ENCODE data around the gene MPO.

The MPO gene

GRCh38 chr17:58284613-58285421, 4.1 kb upstream of the MPO start:
- DNase-seq (ENCODE audit: extremely low read depth, insufficient read length): no peak
- Histone ChIP-seq H3K27me3 (replicated peaks; ENCODE audit: control insufficient read depth, insufficient read depth, low read length) (no peaks in the 10 kb centered on the region; the same call in 1 of the 2 replicates), H3K4me3 (replicated peaks; ENCODE audit: low read depth, low read length) (no peak overlapping the region), H3K36me3 (ENCODE audit: control insufficient read depth, insufficient read depth, low read length) (no peaks in the 10 kb centered on the region)
- no peak for TF ChIP-seq CTCF (IDR thresholded peaks at IDR 0.05; ENCODE audit: insufficient read depth, low read length, poor library complexity, severe bottlenecking)

DNA sequence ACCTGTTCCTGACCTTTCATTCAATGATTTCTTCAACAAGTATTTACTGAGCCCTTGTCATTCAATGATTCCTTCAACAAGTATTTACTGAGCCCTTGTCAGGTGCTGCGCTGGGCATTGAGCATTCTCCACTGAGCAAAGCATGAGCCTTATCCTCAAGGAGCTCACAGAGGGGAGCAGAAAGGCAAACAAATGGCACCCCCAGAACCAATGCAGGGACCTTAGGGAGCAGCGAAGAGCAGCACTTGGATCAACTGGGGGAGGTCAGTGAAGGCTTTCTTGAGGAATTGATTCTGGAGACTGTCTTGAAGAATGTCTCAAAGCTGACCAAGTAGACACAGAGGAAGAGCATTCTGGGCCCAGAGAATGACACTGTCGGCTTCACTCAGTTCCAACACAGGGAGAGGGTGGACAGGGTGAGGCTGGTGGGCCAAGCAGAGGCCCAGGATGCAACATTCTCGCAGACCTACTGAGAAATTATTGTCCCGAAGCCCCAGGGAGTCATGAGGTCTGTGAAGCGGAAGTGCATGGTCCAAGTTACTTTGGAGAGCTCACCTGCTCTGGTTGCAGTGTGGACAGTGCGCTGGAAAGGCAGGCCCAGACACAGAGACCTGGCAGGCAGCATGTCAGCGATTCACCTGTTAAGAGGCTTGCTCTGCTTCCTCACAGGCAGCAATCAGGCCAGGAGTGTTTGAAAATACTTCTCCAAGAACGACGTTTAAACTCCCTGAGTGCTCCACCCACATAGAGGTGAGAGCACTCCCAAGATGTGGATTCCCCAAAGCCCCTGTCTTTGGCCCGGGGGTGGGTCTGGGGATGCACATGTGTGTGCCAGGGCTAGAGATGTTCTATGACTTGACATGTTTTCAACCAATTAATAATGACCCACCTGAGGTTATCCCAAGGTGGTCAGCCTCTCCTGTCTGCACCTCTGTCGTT, 3.2 kb upstream of the MPO start:
- no peak for DNase-seq (ENCODE audit: extremely low read depth, insufficient read length)
- H3K4me3 ChIP-seq (replicated peaks; ENCODE audit: low read depth, low read length): no peak overlapping the region
- no peak for TF ChIP-seq CTCF (IDR thresholded peaks at IDR 0.05; ENCODE audit: insufficient read depth, low read length, poor library complexity, severe bottlenecking)
- no peaks in the 10 kb centered on the region; the same call in 1 of the 2 replicates for H3K27me3 ChIP-seq (replicated peaks; ENCODE audit: control insufficient read depth, insufficient read depth, low read length)
- no peaks in the 10 kb centered on the region for H3K36me3 ChIP-seq (ENCODE audit: control insufficient read depth, insufficient read depth, low read length)

- Histone ChIP-seq H3K36me3 (ENCODE audit: control insufficient read depth, insufficient read depth, low read length) (no peaks in the 10 kb centered on the region), H3K27me3 (replicated peaks; ENCODE audit: control insufficient read depth, insufficient read depth, low read length) (no peaks in the 10 kb centered on the region; the same call in 1 of the 2 replicates), H3K4me3 (replicated peaks; ENCODE audit: low read depth, low read length) (no peak overlapping the region)
- DNase-seq (ENCODE audit: extremely low read depth, insufficient read length): no peak
- TF ChIP-seq CTCF (IDR thresholded peaks at IDR 0.05; ENCODE audit: insufficient read depth, low read length, poor library complexity, severe bottlenecking): no peak
These were observed 1.7 kb upstream of the MPO start for GRCh38 chr17:58282442-58282841.

GRCh38 chr17:58281511-58282011, 826 bp upstream of the MPO start:
- Histone ChIP-seq H3K4me3 (replicated peaks; ENCODE audit: low read depth, low read length) (no peak overlapping the region), H3K36me3 (ENCODE audit: control insufficient read depth, insufficient read depth, low read length) (no peaks in the 10 kb centered on the region), H3K27me3 (replicated peaks; ENCODE audit: control insufficient read depth, insufficient read depth, low read length) (no peaks in the 10 kb centered on the region; the same call in 1 of the 2 replicates)
- no peak for DNase-seq (ENCODE audit: extremely low read depth, insufficient read length)
- TF ChIP-seq CTCF (IDR thresholded peaks at IDR 0.05; ENCODE audit: insufficient read depth, low read length, poor library complexity, severe bottlenecking): no peak

- Histone ChIP-seq H3K36me3 (ENCODE audit: control insufficient read depth, insufficient read depth, low read length) (no peaks in the 10 kb centered on the region), H3K4me3 (replicated peaks; ENCODE audit: low read depth, low read length) (no peak overlapping the region), H3K27me3 (replicated peaks; ENCODE audit: control insufficient read depth, insufficient read depth, low read length) (no peaks in the 10 kb centered on the region; the same call in 1 of the 2 replicates)
- no peak for DNase-seq (ENCODE audit: extremely low read depth, insufficient read length)
- no peak for TF ChIP-seq CTCF (IDR thresholded peaks at IDR 0.05; ENCODE audit: insufficient read depth, low read length, poor library complexity, severe bottlenecking)
These were observed 827 bp downstream of the MPO start for GRCh38 chr17:58279736-58280479.
